Measurements from ENCODE around the gene PLCH1. TPM values are rescaled to one million over a fixed set of nuclear protein-coding genes. Genes with fewer than 3 reads are reported as not detected.

The PLCH1 gene
- total RNA-seq, 1 experiment from 2014 or later, result 3.8 TPM

GRCh38 chr3:155792532-155792931, 47.7 kb upstream of the PLCH1 start:
- ChIA-PET CTCF (no interaction called here), RAD21 (ENCODE audit: low non-redundant PET in 1 of 2, low total read pairs in 2 of 2, uncharacterized antibody in 2 of 2, unreplicated experiment in 2 of 2) (no interaction called here), POLR2A (no interaction called here)
- Histone ChIP-seq H3K4me1 (ENCODE audit: control insufficient read depth in 1 of 2, insufficient read depth in 2 of 2, low read length in 2 of 2) (peaks cover 0 to 3% of the 10 kb centered on the region in 2 experiments; a peak in 1 of 4 replicates), H3K27ac (ENCODE audit: low read depth, low read length) (no peak overlapping the region), H4K20me1 (ENCODE audit: insufficient read depth) (0 out of 2 replicates have a peak, but pooled peaks cover 5% of the 10 kb centered on the region), H3K4me2 (ENCODE audit: low read length) (no peak overlapping the region), H3K36me3 (ENCODE audit: control insufficient read depth in 1 of 2, insufficient read depth in 2 of 2, low read length in 2 of 2) (no peaks in the 10 kb centered on the region), H2AFZ (ENCODE audit: low read depth, low read length, poor library complexity, severe bottlenecking) (no peak overlapping the region), H3K4me3 (replicated peaks in 1 of 2; ENCODE audit: low read depth in 1 of 2, low read length in 2 of 2) (no peak overlapping the region), H3K9me2 (ENCODE audit: insufficient read depth) (no peaks in the 10 kb centered on the region), H3K27me3 (ENCODE audit: insufficient read depth, low read length) (no peaks in the 10 kb centered on the region), H3K9me3 (ENCODE audit: control insufficient read depth in 1 of 2, insufficient read depth in 1 of 2, low read depth in 1 of 2, low read length in 2 of 2) (no peaks in the 10 kb centered on the region), H3K79me2 (ENCODE audit: insufficient read depth, low read length) (peaks cover 4% of the 10 kb centered on the region; the same call in 1 of the 2 replicates), H3K9ac (ENCODE audit: low read length) (no peak overlapping the region)
- DNase-seq (ENCODE audit: low read depth, low spot score) (no peak), ATAC-seq (no peak)
- intact Hi-C loops (cut with micrococcal nuclease), result no loop called here
- TF ChIP-seq SRF (IDR thresholded peaks at IDR 0.05; ENCODE audit: low read depth), result no peak
- no peak for TF ChIP-seq POLR2AphosphoS5 (IDR thresholded peaks at IDR 0.05; ENCODE audit: low read depth, low read length)
- no peak for TF ChIP-seq ZBTB33 (IDR thresholded peaks at IDR 0.05; ENCODE audit: extremely low read depth, insufficient replicate concordance, low read length)
- no peak for TF ChIP-seq EZH2phosphoT487 (IDR thresholded peaks at IDR 0.05; ENCODE audit: borderline replicate concordance)
- TF ChIP-seq, protein P1, sequence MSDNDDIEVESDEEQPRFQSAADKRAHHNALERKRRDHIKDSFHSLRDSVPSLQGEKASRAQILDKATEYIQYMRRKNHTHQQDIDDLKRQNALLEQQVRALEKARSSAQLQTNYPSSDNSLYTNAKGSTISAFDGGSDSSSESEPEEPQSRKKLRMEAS (IDR thresholded peaks at IDR 0.05), result no peak
- no peak for TF ChIP-seq ELF1 (IDR thresholded peaks at IDR 0.05; ENCODE audit: borderline replicate concordance, low read depth)
- TF ChIP-seq CEBPB (IDR thresholded peaks at IDR 0.05; ENCODE audit: low read depth), result no peak
- TF ChIP-seq YY1 (IDR thresholded peaks at IDR 0.05; ENCODE audit: extremely low read depth, insufficient replicate concordance, low read depth, low read length), result no peak
- no peak for TF ChIP-seq EZH2 (IDR thresholded peaks at IDR 0.05)
- TF ChIP-seq POLR2A (IDR thresholded peaks at IDR 0.05; ENCODE audit: borderline replicate concordance, extremely low read depth, insufficient read depth, insufficient read length), result no peak
- no peak for TF ChIP-seq TCF7L2 (IDR thresholded peaks at IDR 0.05; ENCODE audit: borderline replicate concordance, extremely low read depth, insufficient read depth, insufficient read length)
- TF ChIP-seq EGR1 (IDR thresholded peaks at IDR 0.05; ENCODE audit: low read depth), result no peak
- TF ChIP-seq REST (IDR thresholded peaks at IDR 0.05; ENCODE audit: low read depth), result no peak
- BruUV-seq (replicated peaks), result no TSS peak
